Regular cardiac myocyte (primary cell): ENCODE data around the gene PCDHGA4. TPM values are rescaled to one million over a fixed set of nuclear protein-coding genes. Genes with fewer than 3 reads are reported as not detected.

Experiments used
- total RNA-seq: library from RNA; depleted of rRNA; stranded (reverse); fragments of >200 nt; gene quantifications from 2 replicates; pipeline ENCODE4 v1.2.3, GENCODE V29; 2014

The PCDHGA4 gene
- total RNA-seq, 1 donor from 2014 or later = 8.2 TPM

GRCh38 chr5:141397756-141398551, 43.1 kb downstream of the PCDHGA4 start, which contains the start of gene PCDHGB5:
PCDHGB5 (plus strand) TSS chr5:141397947; CDS start chr5:141398128, 181 bp downstream.

DNA sequence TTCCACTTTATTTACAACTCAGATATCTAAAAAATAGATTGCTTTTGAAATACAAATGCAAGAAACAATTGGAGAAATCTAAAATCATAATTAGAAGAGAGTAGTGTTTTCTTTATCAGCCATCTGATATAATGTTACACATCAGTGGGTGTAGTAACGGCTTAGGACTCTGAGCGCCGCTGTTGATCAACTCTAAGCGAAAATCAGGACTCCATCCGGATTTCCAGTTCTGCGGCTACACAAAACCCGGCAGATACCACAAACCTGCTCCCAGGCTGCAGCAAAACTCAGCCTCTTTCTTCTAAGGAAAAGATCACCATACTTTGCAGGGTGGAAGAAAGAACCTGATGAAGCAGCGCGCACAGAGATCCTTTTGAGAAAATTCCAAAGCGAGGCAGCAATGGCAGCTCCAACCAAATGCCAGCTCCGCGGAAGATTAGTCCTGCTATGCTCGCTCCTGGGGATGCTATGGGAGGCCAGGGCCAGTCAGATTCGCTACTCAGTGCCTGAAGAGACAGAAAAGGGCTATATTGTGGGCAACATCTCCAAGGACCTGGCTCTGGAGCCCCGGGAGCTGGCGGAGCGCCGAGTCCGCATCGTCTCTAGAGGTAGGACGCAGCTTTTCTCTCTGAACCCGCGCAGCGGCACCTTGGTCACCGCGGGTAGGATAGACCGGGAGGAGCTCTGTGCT, 47.9 kb downstream of the PCDHGA4 start, which contains the start of gene PCDHGA9:
PCDHGA9 (plus strand) TSS at position 226 of the 691 bp plus-strand sequence; CDS start at position 401, 175 bp downstream.

Other genes starting within 250 kb of the PCDHGA4 start
- gene PCDHB4, start 233.2 kb upstream of the PCDHGA4 start, total RNA-seq = under 0.01 and 0.85 TPM in 2 replicates
- 0.58 and 3.1 TPM in 2 replicates for gene PCDHB5, start 219.8 kb upstream of the PCDHGA4 start, total RNA-seq
- under 0.01 and 0.28 TPM in 2 replicates for gene PCDHB6, start 205.0 kb upstream of the PCDHGA4 start, total RNA-seq
- 0.19 and 1.1 TPM in 2 replicates for gene PCDHB7, start 182.4 kb upstream of the PCDHGA4 start, total RNA-seq
- under 0.01 and 1.4 TPM in 2 replicates for gene PCDHB8, start 177.2 kb upstream of the PCDHGA4 start, total RNA-seq
- 0.19 and 1.7 TPM in 2 replicates for gene PCDHB16, start 172.6 kb upstream of the PCDHGA4 start, total RNA-seq
- gene PCDHB9, start 167.9 kb upstream of the PCDHGA4 start, total RNA-seq = under 0.01 and 0.56 TPM in 2 replicates
- 0.19 and 1.7 TPM in 2 replicates for gene PCDHB10, start 162.7 kb upstream of the PCDHGA4 start, total RNA-seq
- 0.19 and 0.85 TPM in 2 replicates for gene PCDHB11, start 155.4 kb upstream of the PCDHGA4 start, total RNA-seq
- under 0.01 and 0.28 TPM in 2 replicates for gene PCDHB12, start 146.3 kb upstream of the PCDHGA4 start, total RNA-seq
- gene PCDHB13, start 141.1 kb upstream of the PCDHGA4 start, total RNA-seq = 0.19 and 1.1 TPM in 2 replicates
- gene PCDHB14, start 131.7 kb upstream of the PCDHGA4 start, total RNA-seq = 0.58 and 2.5 TPM in 2 replicates
- gene PCDHB15, start 109.6 kb upstream of the PCDHGA4 start, total RNA-seq = 0.38 and 1.4 TPM in 2 replicates
- under 0.01 and 0.19 TPM in 2 replicates for gene SLC25A2, start 51.0 kb upstream of the PCDHGA4 start, total RNA-seq
- gene TAF7, start 34.2 kb upstream of the PCDHGA4 start, total RNA-seq = 90.2 and 102 TPM in 2 replicates
- 0.38 and 1.4 TPM in 2 replicates for gene PCDHGA1, start 24.5 kb upstream of the PCDHGA4 start, total RNA-seq
- 1.5 and 3.1 TPM in 2 replicates for gene PCDHGA2, start 16.3 kb upstream of the PCDHGA4 start, total RNA-seq
- gene PCDHGA3, start 11.2 kb upstream of the PCDHGA4 start, total RNA-seq = 0.38 and 1.7 TPM in 2 replicates
- 0.38 and 3.1 TPM in 2 replicates for gene PCDHGB1, start 4.9 kb upstream of the PCDHGA4 start, total RNA-seq
- 1.2 and 2.5 TPM in 2 replicates for gene PCDHGB2, start 5.0 kb downstream of the PCDHGA4 start, total RNA-seq
- 0.58 and 1.1 TPM in 2 replicates for gene PCDHGA5, start 9.1 kb downstream of the PCDHGA4 start, total RNA-seq
- 1.9 and 4.5 TPM in 2 replicates for gene PCDHGB3, start 15.2 kb downstream of the PCDHGA4 start, total RNA-seq
- 1.5 and 3.1 TPM in 2 replicates for gene PCDHGA6, start 18.9 kb downstream of the PCDHGA4 start, total RNA-seq
- 1.5 and 3.7 TPM in 2 replicates for gene PCDHGA7, start 27.7 kb downstream of the PCDHGA4 start, total RNA-seq
- 9.6 and 22.0 TPM in 2 replicates for gene PCDHGB4, start 32.7 kb downstream of the PCDHGA4 start, total RNA-seq
- 1.3 and 2.8 TPM in 2 replicates for gene PCDHGA8, start 37.6 kb downstream of the PCDHGA4 start, total RNA-seq
- 17.8 and 21.4 TPM in 2 replicates for gene PCDHGB5, start 42.9 kb downstream of the PCDHGA4 start, total RNA-seq
- gene PCDHGA9, start 47.8 kb downstream of the PCDHGA4 start, total RNA-seq = 2.1 and 3.1 TPM in 2 replicates
- gene PCDHGB6, start 53.0 kb downstream of the PCDHGA4 start, total RNA-seq = 0.96 and 2.5 TPM in 2 replicates
- 1.2 and 3.4 TPM in 2 replicates for gene PCDHGA10, start 58.0 kb downstream of the PCDHGA4 start, total RNA-seq
- 1.9 and 4.5 TPM in 2 replicates for gene PCDHGB7, start 62.7 kb downstream of the PCDHGA4 start, total RNA-seq
- gene PCDHGA11, start 66.0 kb downstream of the PCDHGA4 start, total RNA-seq = 3.1 and 4.5 TPM in 2 replicates
- 6.7 and 14.7 TPM in 2 replicates for gene PCDHGA12, start 75.5 kb downstream of the PCDHGA4 start, total RNA-seq
- gene PCDHGC3, start 120.9 kb downstream of the PCDHGA4 start, total RNA-seq = 24.7 and 31.0 TPM in 2 replicates
- 0.77 and 1.1 TPM in 2 replicates for gene PCDHGC4, start 130.0 kb downstream of the PCDHGA4 start, total RNA-seq
- 1.7 and 2.0 TPM in 2 replicates for gene PCDHGC5, start 134.1 kb downstream of the PCDHGA4 start, total RNA-seq